Bronchial epithelial cell (primary cell): ENCODE measurements around the gene KRTAP16-1. TPM values are rescaled to one million over a fixed set of nuclear protein-coding genes. Genes with fewer than 3 reads are reported as not detected.

Experiments used
- DNase-seq: peaks from one replicate; pipeline ENCODE4 v3.0.0-alpha.2; 2010; ENCODE audit warnings: low read depth
- FAIRE-seq: peaks from 2 replicates; lab custom pipeline; 2011; peaks lifted over from hg19 to GRCh38; lab: Jason Lieb, UNC
- H3K27me3 ChIP-seq: 2 replicates; pipeline ENCODE4 v1.5.1; 2011; ENCODE audit warnings: low read length; ENCODE audit not compliant: control insufficient read depth, insufficient read depth
- H3K36me3 ChIP-seq: 2 replicates; pipeline ENCODE4 v1.5.1; 2011; ENCODE audit warnings: low read length; ENCODE audit not compliant: control insufficient read depth, insufficient read depth
- H3K4me3 ChIP-seq: 2 replicates; pipeline ENCODE4 v1.5.1; 2011; ENCODE audit warnings: mild to moderate bottlenecking, low read depth, low read length, control low read depth
- CTCF ChIP-seq: IDR thresholded peaks from 2 replicates; pipeline ENCODE4 v1.5.1; 2011; ENCODE audit warnings: mild to moderate bottlenecking, moderate library complexity, low read length, control low read depth, inconsistent platforms; ENCODE audit not compliant: insufficient read depth, severe bottlenecking
- total RNA-seq: library from RNA; depleted of rRNA; stranded (reverse); fragments of >200 nt; gene quantifications from 2 replicates; pipeline ENCODE4 v1.2.1, GENCODE V29; 2014

KRTAP16-1 gene
- total RNA-seq, 1 donor from 2014 or later: not detected

- FAIRE-seq (no peak), DNase-seq (no peak)
- TF ChIP-seq CTCF: no peak
These were observed 24.0 kb upstream of the KRTAP16-1 start for GRCh38 chr17:41333098-41333497.

DNA sequence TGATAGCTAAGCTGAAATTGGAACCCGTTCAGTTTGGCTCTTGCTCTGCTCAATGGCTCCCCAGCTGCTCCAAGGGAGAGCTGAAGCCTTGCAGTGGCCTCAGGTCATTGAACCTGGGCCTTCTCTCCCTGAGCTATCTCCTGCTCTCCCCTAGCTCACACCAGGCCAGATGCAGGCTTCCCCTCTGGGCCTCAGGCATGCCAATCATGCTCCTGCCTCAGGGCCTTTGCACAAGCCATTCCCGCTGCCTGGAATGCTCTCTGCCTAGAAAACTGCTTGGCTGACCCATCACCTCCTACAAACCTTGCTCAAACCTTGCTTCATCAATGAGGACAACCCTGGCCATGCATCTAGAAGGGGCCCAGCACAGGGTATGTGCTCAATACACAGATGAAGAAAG is 23.1 kb upstream of the KRTAP16-1 start:
- no peak overlapping the region for H3K4me3 ChIP-seq
- H3K27me3 ChIP-seq: no peaks in the 10 kb centered on the region
- FAIRE-seq (peak; percentile 88), DNase-seq (no peak)
- TF ChIP-seq CTCF: no peak
- H3K36me3 ChIP-seq: no peaks in the 10 kb centered on the region

More at GRCh38 chr17:41333098-41333497, 24.0 kb upstream of the KRTAP16-1 start:
- Histone ChIP-seq H3K4me3 (no peak overlapping the region), H3K27me3 (no peaks in the 10 kb centered on the region), H3K36me3 (no peaks in the 10 kb centered on the region)

GRCh38 chr17:41331606-41332005 is 22.5 kb upstream of the KRTAP16-1 start:
- DNase-seq (no peak), FAIRE-seq (no peak)
- no peaks in the 10 kb centered on the region for H3K36me3 ChIP-seq
- H3K27me3 ChIP-seq: no peaks in the 10 kb centered on the region
- no peak for TF ChIP-seq CTCF
- no peak overlapping the region for H3K4me3 ChIP-seq

- peak; percentile 91 for TF ChIP-seq CTCF
- DNase-seq: peak; percentile 42
- peak; percentile 13 for FAIRE-seq
- H3K4me3 ChIP-seq: no peak overlapping the region
- H3K27me3 ChIP-seq: no peaks in the 10 kb centered on the region
- no peaks in the 10 kb centered on the region for H3K36me3 ChIP-seq
These were observed 20.3 kb upstream of the KRTAP16-1 start for GRCh38 chr17:41329279-41329948.

DNA sequence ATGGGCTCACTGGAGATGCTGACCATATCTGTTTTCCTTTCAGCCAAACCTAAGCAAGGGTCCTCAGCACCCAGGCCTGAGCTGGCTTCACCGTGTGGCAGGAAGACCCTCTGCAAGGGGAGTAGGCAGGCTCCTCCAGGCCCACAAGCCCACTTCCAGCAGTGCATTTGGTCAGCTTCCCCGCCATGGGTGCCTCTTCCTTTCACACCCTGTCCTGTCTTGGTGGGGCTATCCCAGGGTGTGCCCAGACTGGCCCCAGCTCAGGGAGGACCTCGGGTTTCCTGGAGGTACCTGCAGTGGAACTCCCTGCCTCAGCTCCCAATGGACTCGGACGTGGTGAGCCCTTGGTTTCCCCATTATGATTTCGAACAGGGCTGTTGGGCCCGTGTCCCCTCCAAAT is 19.1 kb upstream of the KRTAP16-1 start:
- Histone ChIP-seq H3K4me3 (no peak overlapping the region), H3K27me3 (no peaks in the 10 kb centered on the region), H3K36me3 (no peaks in the 10 kb centered on the region)
- DNase-seq (no peak), FAIRE-seq (no peak)
- no peak for TF ChIP-seq CTCF
